Medulla oblongata (tissue), 1 donor: ENCODE results near the gene TMTC4.
"Not testable (repeated sequence)": the region's sequence is repeated elsewhere in the genome, so short reads cannot be mapped to it uniquely, and the experiment has no call there.

ENCODE experiments used
- DNase-seq: peaks from one replicate; pipeline ENCODE4 v3.0.0-alpha.2; 2015; ENCODE audit errors: extremely low spot score

TMTC4 gene

GRCh38 chr13:100625447-100625846, 49.1 kb downstream of the TMTC4 start:
- no peak for DNase-seq

GRCh38 chr13:100620792-100621191, 53.8 kb downstream of the TMTC4 start:
- DNase-seq = no peak

GRCh38 chr13:100619940-100620339, 54.7 kb downstream of the TMTC4 start:
- no peak for DNase-seq

- not testable (repeated sequence) for DNase-seq
Observed at GRCh38 chr13:100618897-100619296, 55.7 kb downstream of the TMTC4 start.

GRCh38 chr13:100613031-100613430, 61.6 kb downstream of the TMTC4 start:
- DNase-seq = no peak

- DNase-seq = peak; percentile 53
Observed at GRCh38 chr13:100611678-100612492, 62.7 kb downstream of the TMTC4 start.

- DNase-seq = no peak
Observed at GRCh38 chr13:100610391-100611347, 63.9 kb downstream of the TMTC4 start.

GRCh38 chr13:100608906-100609305, 65.7 kb downstream of the TMTC4 start:
- DNase-seq = no peak

- DNase-seq = no peak
Observed at GRCh38 chr13:100608489-100608888, 66.1 kb downstream of the TMTC4 start.

- no peak for DNase-seq
Observed at GRCh38 chr13:100604918-100605710, 69.5 kb downstream of the TMTC4 start.

- no peak for DNase-seq
Observed at GRCh38 chr13:100602493-100603111, 72.0 kb downstream of the TMTC4 start.

- DNase-seq = no peak
Observed at GRCh38 chr13:100601716-100602115, 72.9 kb downstream of the TMTC4 start.

GRCh38 chr13:100600915-100601314, 73.7 kb downstream of the TMTC4 start:
- DNase-seq = no peak

- DNase-seq = no peak
Observed at GRCh38 chr13:100600461-100600860, 74.1 kb downstream of the TMTC4 start.

- no peak for DNase-seq
Observed at GRCh38 chr13:100597253-100597652, 77.3 kb downstream of the TMTC4 start.

GRCh38 chr13:100596516-100596915, 78.1 kb downstream of the TMTC4 start:
- no peak for DNase-seq

GRCh38 chr13:100594731-100595130, 79.9 kb downstream of the TMTC4 start:
- DNase-seq = no peak

GRCh38 chr13:100594255-100594654, 80.3 kb downstream of the TMTC4 start:
- no peak for DNase-seq

- DNase-seq = no peak
Observed at GRCh38 chr13:100589178-100589725, 85.3 kb downstream of the TMTC4 start.

- peak; percentile 61 for DNase-seq
Observed at GRCh38 chr13:100588331-100589177, 86.0 kb downstream of the TMTC4 start, which contains the start of gene GGACT. TSS of gene GGACT (minus strand) at chr13:100588789. CDS start at chr13:100532591, 56,198 bp downstream.
